IPS-18c (cell line): ENCODE results near the gene ZNF19.

Experiments
- H3K4me3 ChIP-seq: 2 replicates; pipeline ENCODE4 v1.7.0; 2013; ENCODE audit warnings: low read depth, mild to moderate bottlenecking, low read length, moderate library complexity; ENCODE audit not compliant: insufficient read depth
- H3K9me3 ChIP-seq: one replicate; pipeline ENCODE4 v1.6.1; 2013; ENCODE audit warnings: mild to moderate bottlenecking, low read length, moderate library complexity; ENCODE audit not compliant: control insufficient read depth, insufficient read depth

Gene ZNF19

DNA sequence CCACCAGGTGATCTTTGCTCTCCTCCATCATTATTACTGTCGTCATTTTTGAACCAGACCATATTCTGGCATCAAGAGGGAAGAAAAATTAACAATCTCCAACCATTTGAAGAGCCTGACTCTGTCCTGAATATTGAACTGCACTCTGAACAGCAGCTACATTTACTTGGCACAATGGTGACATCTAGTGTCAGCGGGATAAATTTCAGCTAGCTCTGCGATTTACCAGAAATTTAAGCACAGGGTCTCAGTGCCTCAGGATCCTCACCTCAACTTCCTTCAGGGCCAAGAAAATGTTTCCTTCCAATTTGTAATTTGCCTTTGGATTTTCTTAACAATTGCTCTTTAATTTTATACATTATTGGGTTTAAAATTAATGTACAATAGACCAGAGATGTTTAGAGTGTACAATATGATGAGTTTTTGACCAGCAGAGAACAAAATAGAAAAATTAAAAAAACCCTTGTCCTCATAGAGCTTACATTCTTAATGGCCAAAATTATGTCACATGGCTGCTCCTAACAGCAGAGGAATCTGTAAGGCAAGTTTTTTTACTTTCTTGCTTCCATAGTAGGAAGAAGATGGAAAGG lies 10.7 kb upstream of the ZNF19 start:
- H3K9me3 ChIP-seq = peaks cover 3% of the 10 kb centered on the region
- H3K4me3 ChIP-seq = no peak overlapping the region

- H3K9me3 ChIP-seq = peaks cover 3% of the 10 kb centered on the region
Measured at GRCh38 chr16:71498031-71498430, 8.9 kb upstream of the ZNF19 start.

GRCh38 chr16:71493213-71493612 lies 4.1 kb upstream of the ZNF19 start:
- Histone ChIP-seq H3K4me3 (no peak overlapping the region), H3K9me3 (no peaks in the 10 kb centered on the region)

More at GRCh38 chr16:71498031-71498430, 8.9 kb upstream of the ZNF19 start:
- H3K4me3 ChIP-seq = no peak overlapping the region

DNA sequence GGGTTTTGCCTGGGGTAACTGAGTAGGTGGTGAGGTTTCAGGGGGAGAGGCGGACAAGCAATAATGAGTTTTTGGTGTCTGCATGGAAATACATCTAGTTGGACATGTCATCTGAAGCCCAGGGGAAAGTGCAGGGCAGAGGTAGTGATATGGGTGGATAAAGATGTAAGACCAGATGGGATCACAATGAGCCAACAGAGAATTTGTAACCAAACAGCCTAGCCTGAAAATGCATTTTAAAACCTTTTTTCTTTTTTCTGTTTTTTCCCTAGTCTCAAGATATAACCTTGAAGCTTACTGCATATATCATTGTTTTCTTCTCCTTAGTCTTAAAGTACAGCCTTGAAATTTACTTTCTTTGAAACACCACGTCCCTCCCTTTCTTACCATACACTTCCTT lies 3.7 kb upstream of the ZNF19 start:
- H3K4me3 ChIP-seq = no peak overlapping the region

GRCh38 chr16:71491054-71491453 lies 1.9 kb upstream of the ZNF19 start:
- no peak overlapping the region for H3K4me3 ChIP-seq
- no peaks in the 10 kb centered on the region for H3K9me3 ChIP-seq

More for the DNA sequence above, 3.7 kb upstream of the ZNF19 start:
- H3K9me3 ChIP-seq = no peaks in the 10 kb centered on the region

GRCh38 chr16:71490361-71490760 lies 1.2 kb upstream of the ZNF19 start:
- H3K4me3 ChIP-seq = no peak overlapping the region

DNA sequence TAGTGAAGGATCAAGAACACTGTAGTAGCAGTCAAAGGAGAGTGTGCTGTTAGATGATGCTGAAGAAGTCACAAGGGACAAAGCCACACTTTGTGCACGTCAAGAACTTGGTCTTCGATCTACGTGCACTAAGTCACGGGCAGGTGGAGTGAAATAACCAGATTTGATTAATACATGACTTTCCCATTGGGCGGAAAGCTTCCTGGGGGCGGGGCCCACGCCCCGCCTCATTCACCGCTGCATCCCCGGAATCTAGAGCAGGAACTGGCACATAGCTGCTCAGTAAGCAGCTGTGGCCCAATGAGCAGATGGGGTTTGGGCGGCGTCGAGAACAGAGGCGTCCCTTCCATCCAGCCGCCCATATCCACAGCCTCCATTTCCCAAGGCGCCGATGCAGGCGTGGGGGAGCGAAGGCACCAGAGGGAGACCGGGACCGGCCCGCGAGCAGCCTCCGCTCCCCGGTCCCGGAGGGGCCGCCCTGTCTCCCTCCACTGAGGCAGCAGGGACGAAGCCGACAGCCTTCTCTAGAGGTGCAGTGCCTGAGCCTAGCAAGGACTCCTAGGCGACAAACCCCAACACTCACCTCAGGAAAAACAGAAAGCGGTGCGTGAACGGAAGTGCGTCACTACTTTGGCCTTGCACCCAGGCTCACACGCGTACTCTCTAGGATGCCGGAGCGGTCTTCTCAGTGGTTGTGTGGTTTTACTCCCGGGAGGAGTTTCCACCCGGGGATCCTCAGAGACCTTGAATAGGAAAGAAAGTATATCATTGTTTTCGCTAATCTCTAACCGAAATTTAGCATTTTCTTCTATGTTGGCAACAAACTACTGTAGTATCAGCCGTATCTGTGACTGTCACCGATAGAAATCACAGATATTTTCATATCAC lies 4.9 kb downstream of the ZNF19 start:
- Histone ChIP-seq H3K9me3 (no peaks in the 10 kb centered on the region), H3K4me3 (peak overlapping the region; percentile 98)

More at GRCh38 chr16:71490361-71490760, 1.2 kb upstream of the ZNF19 start:
- no peaks in the 10 kb centered on the region for H3K9me3 ChIP-seq

GRCh38 chr16:71482569-71482968 lies 6.6 kb downstream of the ZNF19 start:
- Histone ChIP-seq H3K4me3 (no peak overlapping the region), H3K9me3 (no peaks in the 10 kb centered on the region)

DNA sequence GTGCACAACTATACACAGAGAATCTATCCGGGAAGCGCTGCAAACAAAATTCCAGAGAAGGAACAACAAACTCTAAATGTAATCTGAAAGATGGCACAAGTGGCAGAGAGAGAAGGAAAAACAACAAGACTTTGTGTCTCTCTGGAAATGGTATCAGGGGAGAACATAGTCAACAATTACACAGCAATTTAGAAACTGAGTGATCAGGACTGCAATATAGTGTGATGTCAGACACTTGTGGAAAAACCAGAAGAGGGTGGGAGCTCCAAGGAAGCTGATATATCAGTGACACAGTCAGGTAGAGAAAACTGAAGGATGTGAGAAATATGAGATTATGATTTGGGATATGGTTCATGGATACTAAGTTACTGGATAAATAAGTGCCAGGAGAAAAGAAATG lies 8.2 kb downstream of the ZNF19 start:
- Histone ChIP-seq H3K4me3 (no peak overlapping the region), H3K9me3 (no peaks in the 10 kb centered on the region)

- Histone ChIP-seq H3K9me3 (no peaks in the 10 kb centered on the region), H3K4me3 (no peak overlapping the region)
Measured at GRCh38 chr16:71479420-71479819, 9.7 kb downstream of the ZNF19 start.

DNA sequence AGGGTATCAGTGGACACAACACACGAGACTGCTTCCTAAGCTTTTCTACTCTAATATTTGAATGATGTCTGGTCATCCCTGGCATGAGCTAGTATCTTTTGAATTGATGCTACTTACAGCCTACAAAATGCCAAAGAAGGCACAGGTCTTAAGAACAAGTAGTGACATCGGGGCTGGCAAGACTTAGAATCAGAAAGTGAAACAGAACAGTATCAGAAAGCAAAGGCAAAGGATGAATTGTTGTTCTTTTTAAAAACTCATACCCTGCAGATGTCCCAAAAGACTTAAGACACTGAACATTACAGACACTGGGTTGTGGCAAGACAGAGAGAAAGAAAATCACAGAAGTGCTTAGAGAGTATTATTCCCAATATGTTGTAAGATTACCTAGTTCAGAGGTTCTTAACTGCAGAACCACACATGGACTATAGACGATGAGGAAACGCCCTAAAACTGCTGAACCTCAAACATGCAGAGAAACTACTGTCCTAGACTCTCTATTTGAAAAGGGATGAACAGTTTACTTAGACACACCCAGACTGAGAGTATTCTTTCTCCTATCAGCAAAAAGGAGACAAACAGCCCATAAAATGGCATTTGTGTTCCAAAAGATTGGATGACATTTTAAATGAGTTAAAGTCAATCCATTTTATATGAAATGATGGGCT lies 12.5 kb downstream of the ZNF19 start:
- Histone ChIP-seq H3K4me3 (no peak overlapping the region), H3K9me3 (no peaks in the 10 kb centered on the region)

- no peak overlapping the region for H3K4me3 ChIP-seq
Measured at GRCh38 chr16:71474864-71475263, 14.3 kb downstream of the ZNF19 start.

GRCh38 chr16:71473891-71474290 lies 15.2 kb downstream of the ZNF19 start:
- H3K4me3 ChIP-seq = no peak overlapping the region
- no peaks in the 10 kb centered on the region for H3K9me3 ChIP-seq

More at GRCh38 chr16:71474864-71475263, 14.3 kb downstream of the ZNF19 start:
- H3K9me3 ChIP-seq = no peaks in the 10 kb centered on the region

GRCh38 chr16:71472931-71473330 lies 16.2 kb downstream of the ZNF19 start:
- no peak overlapping the region for H3K4me3 ChIP-seq
- no peaks in the 10 kb centered on the region for H3K9me3 ChIP-seq

- H3K4me3 ChIP-seq = no peak overlapping the region
- H3K9me3 ChIP-seq = no peaks in the 10 kb centered on the region
Measured at GRCh38 chr16:71472051-71472450, 17.1 kb downstream of the ZNF19 start.

- Histone ChIP-seq H3K9me3 (peaks cover 2% of the 10 kb centered on the region), H3K4me3 (no peak overlapping the region)
Measured at GRCh38 chr16:71467810-71468209, 21.3 kb downstream of the ZNF19 start.

GRCh38 chr16:71464231-71464630 lies 24.9 kb downstream of the ZNF19 start:
- H3K4me3 ChIP-seq = no peak overlapping the region

More at GRCh38 chr16:71464231-71464630, 24.9 kb downstream of the ZNF19 start:
- peaks cover 2% of the 10 kb centered on the region for H3K9me3 ChIP-seq
